ENCODE measurements around the gene KLF11. TPM values are rescaled to one million over a fixed set of nuclear protein-coding genes. Genes with fewer than 3 reads are reported as not detected.
"Not testable (repeated sequence)": the region's sequence is repeated elsewhere in the genome, so short reads cannot be mapped to it uniquely, and the experiment has no call there.

KLF11 gene
- polyA plus RNA-seq, 3 donors: 21.6 to 24.6 (median 23.5) TPM

- no peak for DNase-seq
These were observed 37.4 kb downstream of the KLF11 start for GRCh38 chr2:10080536-10081304.

GRCh38 chr2:10083046-10083445 is 39.7 kb downstream of the KLF11 start:
- DNase-seq: no peak

- DNase-seq: no peak
These were observed 40.4 kb downstream of the KLF11 start for GRCh38 chr2:10083692-10084211.

- DNase-seq: no peak
These were observed 41.0 kb downstream of the KLF11 start for GRCh38 chr2:10084223-10084865.

GRCh38 chr2:10085043-10085667 is 41.8 kb downstream of the KLF11 start:
- DNase-seq: no peak

GRCh38 chr2:10085668-10086059 is 42.3 kb downstream of the KLF11 start:
- DNase-seq: peak; percentile 64

GRCh38 chr2:10086950-10087349 is 43.6 kb downstream of the KLF11 start:
- DNase-seq: no peak

- no peak for DNase-seq
These were observed 44.0 kb downstream of the KLF11 start for GRCh38 chr2:10087360-10087759.

GRCh38 chr2:10089565-10090190 is 46.3 kb downstream of the KLF11 start:
- peak; percentile 46 for DNase-seq

- DNase-seq: no peak
These were observed 48.0 kb downstream of the KLF11 start for GRCh38 chr2:10091182-10091888.

- DNase-seq: not testable (repeated sequence)
These were observed 48.5 kb downstream of the KLF11 start for GRCh38 chr2:10091889-10092244.

- DNase-seq: no peak
These were observed 51.0 kb downstream of the KLF11 start for GRCh38 chr2:10094271-10094814.

- no peak for DNase-seq
These were observed 51.8 kb downstream of the KLF11 start for GRCh38 chr2:10095175-10095574.

- no peak for DNase-seq
These were observed 53.3 kb downstream of the KLF11 start for GRCh38 chr2:10096641-10097040.

GRCh38 chr2:10097352-10098148 is 54.2 kb downstream of the KLF11 start:
- no peak for DNase-seq

GRCh38 chr2:10101491-10101890 is 58.1 kb downstream of the KLF11 start:
- DNase-seq: no peak

GRCh38 chr2:10103179-10103578 is 59.8 kb downstream of the KLF11 start:
- no peak for DNase-seq

All from renal pelvis (tissue), 4 donors.